Testis (tissue), 3 donors: ENCODE results near the gene HPSE. TPM values are rescaled to one million over a fixed set of nuclear protein-coding genes. Genes with fewer than 3 reads are reported as not detected.

Experiments used
- DNase-seq: peaks from one replicate; pipeline ENCODE4 v3.0.0-alpha.2; 2019
- H3K27ac ChIP-seq, 2 donors: fragments of 200-600 bp; sonication (generic); one replicate each; pipeline ENCODE4 v1.5.1; 2019
- H3K27me3 ChIP-seq: fragments of 200-600 bp; sonication (generic); one replicate; pipeline ENCODE4 v1.5.1; 2019
- H3K36me3 ChIP-seq: fragments of 200-600 bp; sonication (generic); one replicate; pipeline ENCODE4 v1.5.1; 2017; ENCODE audit warnings: low read depth; ENCODE audit errors: missing control alignments
- H3K4me1 ChIP-seq: fragments of 200-600 bp; sonication (generic); one replicate; pipeline ENCODE4 v1.5.1; 2019
- H3K4me3 ChIP-seq, 2 donors: fragments of 200-600 bp; sonication (generic); one replicate each; pipeline ENCODE4 v1.5.1; 2017 to 2019
- H3K9me3 ChIP-seq: fragments of 200-600 bp; sonication (generic); one replicate; pipeline ENCODE4 v1.5.1; 2017
- POLR2A ChIP-seq: fragments of 450-650 bp; IDR thresholded peaks from one replicate; pipeline ENCODE4 v1.6.1; 2017; ENCODE audit warnings: antibody characterized with exemption, mild to moderate bottlenecking, moderate library complexity
- WGBS, 2 donors: methylation state at CpG; one replicate each; pipeline ENCODE4 v1.1.5; 2018; 5-methylcytosine and 5-hydroxymethylcytosine counted together
- intact Hi-C: fragments of 100-400 bp; cut with DNase I; formaldehyde crosslinking; loops from one replicate; pipeline ENCODE4 v1.15.1; 2023; ENCODE audit warnings: low total_unique reads
- polyA plus RNA-seq: library from polyadenylated mRNA; stranded (reverse); fragments of 350-450 nt; fragmentation: Illumina TruSeq; extraction: RNeasy Lipid Tissue Mini Kit (QIAGEN cat#74804); gene quantifications from one replicate; pipeline ENCODE4 v1.2.3, GENCODE V29; 2014; ENCODE audit warnings: low read depth, low replicate concordance; ENCODE audit not compliant: insufficient read depth
- small RNA-seq, 2 donors: library from RNA; depleted of rRNA; stranded (forward); fragments of <200 nt; gene quantifications; one replicate each; pipeline ENCODE3, GENCODE V24; 2016
- total RNA-seq, 2 donors: library from RNA; depleted of rRNA; stranded (reverse); fragments of >200 nt; gene quantifications; one replicate each; pipeline ENCODE4 v1.2.3, GENCODE V29; 2016
- TF ChIP-seq, protein P1 (sequence below), 3 experiments: fragments of 450-650 bp in 2 of 3; fragments of 200-600 bp in 1 of 3; sonication (generic) in 1 of 3; IDR thresholded peaks; one replicate each; pipeline ENCODE4 v1.5.1; 2016 to 2019; ENCODE audit warnings: antibody characterized with exemption in 3 of 3, mild to moderate bottlenecking in 2 of 3, moderate library complexity in 1 of 3

The HPSE gene
- total and polyA plus RNA-seq, 3 donors from 2014 or later = 0.79 to 2.3 (median 2.0) TPM

DNA sequence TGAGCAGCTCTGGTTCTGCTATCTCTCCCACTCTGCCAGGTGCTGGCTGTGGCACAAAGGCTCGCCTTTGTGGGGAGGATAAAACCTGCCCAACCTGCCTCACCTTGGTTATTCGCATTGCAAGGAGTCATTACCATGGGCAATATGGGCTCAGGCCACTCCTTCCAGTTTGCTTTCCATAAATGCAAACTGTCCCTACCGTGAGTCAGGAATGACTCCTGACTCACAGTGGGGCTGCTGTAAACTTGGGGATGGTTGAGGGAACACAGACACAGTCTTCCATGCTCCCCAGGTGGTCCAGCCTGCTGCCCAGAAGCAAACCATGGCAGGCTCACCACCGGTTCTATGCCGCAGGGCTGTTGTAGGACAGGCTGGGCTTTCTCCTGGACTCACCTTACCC, 86.2 kb downstream of the HPSE start:
- Histone ChIP-seq H3K4me3 (no peak overlapping the region), H3K27me3 (no peaks in the 10 kb centered on the region), H3K27ac (no peak overlapping the region), H3K4me1 (no peaks in the 10 kb centered on the region), H3K9me3 (no peaks in the 10 kb centered on the region), H3K36me3 (no peaks in the 10 kb centered on the region)
- no peak for TF ChIP-seq POLR2A
- TF ChIP-seq, protein P1, sequence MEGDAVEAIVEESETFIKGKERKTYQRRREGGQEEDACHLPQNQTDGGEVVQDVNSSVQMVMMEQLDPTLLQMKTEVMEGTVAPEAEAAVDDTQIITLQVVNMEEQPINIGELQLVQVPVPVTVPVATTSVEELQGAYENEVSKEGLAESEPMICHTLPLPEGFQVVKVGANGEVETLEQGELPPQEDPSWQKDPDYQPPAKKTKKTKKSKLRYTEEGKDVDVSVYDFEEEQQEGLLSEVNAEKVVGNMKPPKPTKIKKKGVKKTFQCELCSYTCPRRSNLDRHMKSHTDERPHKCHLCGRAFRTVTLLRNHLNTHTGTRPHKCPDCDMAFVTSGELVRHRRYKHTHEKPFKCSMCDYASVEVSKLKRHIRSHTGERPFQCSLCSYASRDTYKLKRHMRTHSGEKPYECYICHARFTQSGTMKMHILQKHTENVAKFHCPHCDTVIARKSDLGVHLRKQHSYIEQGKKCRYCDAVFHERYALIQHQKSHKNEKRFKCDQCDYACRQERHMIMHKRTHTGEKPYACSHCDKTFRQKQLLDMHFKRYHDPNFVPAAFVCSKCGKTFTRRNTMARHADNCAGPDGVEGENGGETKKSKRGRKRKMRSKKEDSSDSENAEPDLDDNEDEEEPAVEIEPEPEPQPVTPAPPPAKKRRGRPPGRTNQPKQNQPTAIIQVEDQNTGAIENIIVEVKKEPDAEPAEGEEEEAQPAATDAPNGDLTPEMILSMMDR (IDR thresholded peaks at IDR 0.05) = no peak
- intact Hi-C loops = no loop called here
- DNase-seq = no peak
- WGBS, 2 donors = 77 to 89% methylated on average over 5 of the region's 5 CpGs

GRCh38 chr4:83247415-83248357, 87.0 kb downstream of the HPSE start:
- Histone ChIP-seq H3K27me3 (no peaks in the 10 kb centered on the region), H3K4me3 (no peak overlapping the region), H3K9me3 (no peaks in the 10 kb centered on the region), H3K27ac (no peak overlapping the region), H3K36me3 (no peaks in the 10 kb centered on the region), H3K4me1 (no peaks in the 10 kb centered on the region)
- TF ChIP-seq, protein P1 (IDR thresholded peaks at IDR 0.05) = no peak
- DNase-seq = no peak
- WGBS, 2 donors = 86 to 100% methylated on average over 1 to 12 of the region's 12 CpGs
- intact Hi-C loops = no loop called here

Small RNA genes within 50 kb of the gene (small RNA-seq; reads per million reads assigned to genes)
- gene AC114781.5 = 0 reads per million in 2 donors

Other genes with a start within 250 kb of the HPSE start
- 1 to 10 TPM in 1 of 2 donors, under 1 TPM in 1; 0.55 to 1.3 TPM for gene PLAC8, start 220.1 kb downstream of the HPSE start, total RNA-seq
- gene PLAC8, start 220.1 kb downstream of the HPSE start, polyA plus RNA-seq = 2.0 TPM
- 10 to 100 TPM; 18.8 to 19.4 TPM for gene COQ2, start 50.0 kb downstream of the HPSE start, total RNA-seq
- gene COQ2, start 50.0 kb downstream of the HPSE start, polyA plus RNA-seq = 9.5 TPM
- 10 to 100 TPM; 17.5 to 23.3 TPM for gene HELQ, start 121.0 kb upstream of the HPSE start, total RNA-seq
- 11.8 TPM for gene HELQ, start 121.0 kb upstream of the HPSE start, polyA plus RNA-seq
- 10 to 100 TPM; 15.6 to 19.4 TPM for gene MRPS18C, start 121.2 kb upstream of the HPSE start, total RNA-seq
- 50.3 TPM for gene MRPS18C, start 121.2 kb upstream of the HPSE start, polyA plus RNA-seq
- gene ABRAXAS1, start 150.3 kb upstream of the HPSE start, total RNA-seq = 10 to 100 TPM; 22.7 to 30.7 TPM
- 25.0 TPM for gene ABRAXAS1, start 150.3 kb upstream of the HPSE start, polyA plus RNA-seq
- gene GPAT3, start 201.3 kb upstream of the HPSE start, total RNA-seq = 1 to 10 TPM; 5.7 to 6.4 TPM
- 16.2 TPM for gene GPAT3, start 201.3 kb upstream of the HPSE start, polyA plus RNA-seq